ENCODE measurements around the gene GUF1. TPM values are rescaled to one million over a fixed set of nuclear protein-coding genes. Genes with fewer than 3 reads are reported as not detected.
"Not testable (repeated sequence)": the region's sequence is repeated elsewhere in the genome, so short reads cannot be mapped to it uniquely, and the experiment has no call there.

Gene GUF1
- total and polyA plus RNA-seq, 8 donors = 17.3 to 37.6 (median 30.4) TPM

DNA sequence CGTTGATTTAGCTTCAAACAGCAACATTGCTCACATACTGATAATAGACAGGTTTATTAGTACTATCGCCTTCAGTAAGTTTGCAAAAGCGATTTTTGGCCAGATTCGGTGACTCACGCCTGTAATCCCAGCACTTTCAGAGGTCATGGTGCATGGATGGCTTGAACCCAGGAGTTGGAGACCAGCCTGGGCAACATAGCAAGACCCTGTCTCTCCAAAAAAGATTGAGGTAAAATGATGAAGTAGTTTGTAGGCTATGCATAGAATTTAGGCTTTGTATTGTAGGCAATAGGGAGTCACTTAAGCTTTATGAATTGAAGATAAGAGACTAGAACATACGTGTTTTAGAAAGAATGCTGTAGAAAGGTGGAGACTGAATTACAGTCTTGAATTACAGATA is 49.3 kb downstream of the GUF1 start:
- DNase-seq (no peak), ATAC-seq (no peak)
- Histone ChIP-seq H3K9me3 (no peaks in the 10 kb centered on the region), H3K36me3 (no peaks in the 10 kb centered on the region), H3K4me3 (no peak overlapping the region), H3K27ac (no peak overlapping the region), H3K27me3 (no peaks in the 10 kb centered on the region), H3K4me1 (peaks cover 0 to 19% of the 10 kb centered on the region in 2 donors)
- intact Hi-C loops (cut with DNase I) = no loop called here
- TF ChIP-seq, protein P1, sequence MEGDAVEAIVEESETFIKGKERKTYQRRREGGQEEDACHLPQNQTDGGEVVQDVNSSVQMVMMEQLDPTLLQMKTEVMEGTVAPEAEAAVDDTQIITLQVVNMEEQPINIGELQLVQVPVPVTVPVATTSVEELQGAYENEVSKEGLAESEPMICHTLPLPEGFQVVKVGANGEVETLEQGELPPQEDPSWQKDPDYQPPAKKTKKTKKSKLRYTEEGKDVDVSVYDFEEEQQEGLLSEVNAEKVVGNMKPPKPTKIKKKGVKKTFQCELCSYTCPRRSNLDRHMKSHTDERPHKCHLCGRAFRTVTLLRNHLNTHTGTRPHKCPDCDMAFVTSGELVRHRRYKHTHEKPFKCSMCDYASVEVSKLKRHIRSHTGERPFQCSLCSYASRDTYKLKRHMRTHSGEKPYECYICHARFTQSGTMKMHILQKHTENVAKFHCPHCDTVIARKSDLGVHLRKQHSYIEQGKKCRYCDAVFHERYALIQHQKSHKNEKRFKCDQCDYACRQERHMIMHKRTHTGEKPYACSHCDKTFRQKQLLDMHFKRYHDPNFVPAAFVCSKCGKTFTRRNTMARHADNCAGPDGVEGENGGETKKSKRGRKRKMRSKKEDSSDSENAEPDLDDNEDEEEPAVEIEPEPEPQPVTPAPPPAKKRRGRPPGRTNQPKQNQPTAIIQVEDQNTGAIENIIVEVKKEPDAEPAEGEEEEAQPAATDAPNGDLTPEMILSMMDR (IDR thresholded peaks at IDR 0.05) = no peak

DNA sequence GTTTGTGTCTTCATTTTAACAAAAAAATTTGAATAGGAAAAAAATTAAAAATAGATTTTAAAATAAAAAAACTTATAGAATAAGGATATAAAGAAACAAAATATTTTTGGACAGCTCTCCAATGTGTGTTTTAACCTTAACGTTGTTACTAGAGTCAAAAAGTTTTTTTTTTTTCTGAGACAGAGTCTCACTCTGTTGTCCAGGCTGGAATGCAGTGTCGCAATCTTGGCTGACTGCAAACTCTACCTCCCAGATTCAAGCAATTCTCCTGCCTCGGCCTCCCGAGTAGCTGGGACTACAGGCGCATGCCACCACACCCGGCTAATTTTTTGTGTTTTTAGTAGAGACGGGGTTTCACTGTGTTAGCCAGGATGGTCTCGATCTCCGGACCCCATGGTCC is 50.5 kb downstream of the GUF1 start:
- DNase-seq; H3K9me3 ChIP-seq; ATAC-seq; intact Hi-C loops (cut with DNase I); H3K36me3 ChIP-seq; H3K27ac ChIP-seq; H3K4me3 ChIP-seq; H3K27me3 ChIP-seq: not testable (repeated sequence)
- H3K4me1 ChIP-seq = peaks cover 0 to 19% of the 10 kb centered on the region in 2 donors

DNA sequence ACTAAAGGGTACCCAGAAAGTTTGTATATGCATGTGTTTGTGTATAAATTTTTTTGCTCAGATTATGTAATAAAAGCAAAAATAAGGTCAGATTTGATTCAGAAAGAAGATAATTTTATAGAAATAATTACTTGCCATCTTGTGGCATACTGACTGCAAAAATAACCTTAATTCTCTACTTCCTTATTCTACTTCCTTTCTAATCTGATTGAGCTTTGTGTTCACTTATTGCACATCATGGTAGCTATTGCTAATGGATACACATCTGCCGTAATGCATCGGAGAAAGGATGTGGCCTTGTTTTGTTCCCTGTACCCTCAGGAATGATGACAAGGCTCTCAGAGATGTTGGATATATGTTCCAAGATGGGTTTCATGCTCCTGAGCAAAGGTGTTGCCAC is 58.7 kb downstream of the GUF1 start:
- no peak for DNase-seq
- no peaks in the 10 kb centered on the region for H3K4me1 ChIP-seq
- TF ChIP-seq, protein P1 (IDR thresholded peaks at IDR 0.05) = no peak
- H3K36me3 ChIP-seq = no peaks in the 10 kb centered on the region
- intact Hi-C loops (cut with DNase I) = no loop called here
- H3K9me3 ChIP-seq = no peaks in the 10 kb centered on the region
- ATAC-seq = no peak
- no peak overlapping the region for H3K4me3 ChIP-seq
- H3K27me3 ChIP-seq = no peaks in the 10 kb centered on the region
- H3K27ac ChIP-seq = no peak overlapping the region

DNA sequence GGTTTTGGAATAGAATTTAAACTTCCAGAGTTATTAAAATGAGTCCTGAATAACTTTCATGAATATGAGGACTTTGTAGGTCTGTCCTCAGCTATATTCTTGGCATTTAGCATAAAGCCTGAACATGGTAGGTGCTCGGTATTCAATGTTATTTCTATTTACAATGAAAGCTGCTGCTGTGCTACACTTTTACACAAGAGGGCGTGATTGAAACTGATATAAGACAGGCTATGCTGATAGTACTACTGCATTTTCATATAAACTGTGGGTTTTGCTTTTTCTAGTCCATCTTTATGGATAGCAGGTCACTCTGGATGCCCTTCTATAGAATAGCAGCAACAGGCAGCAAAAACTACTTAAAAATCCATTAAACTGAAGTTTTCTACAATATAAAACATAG is 60.4 kb downstream of the GUF1 start:
- H3K4me3 ChIP-seq = no peak overlapping the region
- H3K4me1 ChIP-seq = no peaks in the 10 kb centered on the region
- no peak overlapping the region for H3K27ac ChIP-seq
- peak; percentile 16 for ATAC-seq
- H3K27me3 ChIP-seq = no peaks in the 10 kb centered on the region
- intact Hi-C loops (cut with DNase I) = no loop called here
- no peak for DNase-seq
- no peaks in the 10 kb centered on the region for H3K9me3 ChIP-seq
- TF ChIP-seq, protein P1 (IDR thresholded peaks at IDR 0.05) = no peak
- H3K36me3 ChIP-seq = no peaks in the 10 kb centered on the region

DNA sequence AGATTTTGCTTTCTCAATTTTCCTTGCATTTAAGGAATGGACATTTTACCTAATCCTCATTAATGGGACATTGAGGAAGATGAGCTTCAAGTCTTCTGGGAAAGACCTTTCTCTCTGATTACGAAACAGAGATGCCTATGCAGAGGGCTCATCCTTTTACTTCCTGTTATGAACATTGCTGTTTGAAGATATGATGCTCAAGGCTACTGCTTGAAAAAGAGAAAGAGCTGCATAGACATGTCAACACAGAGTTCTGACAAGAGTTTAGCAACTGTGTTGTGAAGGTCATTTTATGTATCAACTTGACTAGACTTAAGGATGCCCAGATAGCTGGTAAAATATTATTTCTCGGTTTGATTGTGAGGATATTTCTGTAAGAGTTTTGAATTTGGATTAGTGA is 62.0 kb downstream of the GUF1 start:
- TF ChIP-seq, protein P1 (IDR thresholded peaks at IDR 0.05) = no peak
- H3K36me3 ChIP-seq = no peaks in the 10 kb centered on the region
- ATAC-seq (no peak), DNase-seq (no peak)
- no peak overlapping the region for H3K27ac ChIP-seq
- H3K4me3 ChIP-seq = no peak overlapping the region
- intact Hi-C loops (cut with DNase I) = no loop called here
- H3K9me3 ChIP-seq = no peaks in the 10 kb centered on the region
- no peaks in the 10 kb centered on the region for H3K27me3 ChIP-seq
- H3K4me1 ChIP-seq = no peaks in the 10 kb centered on the region

Other genes starting within 250 kb of the GUF1 start
- gene KCTD8, start 229.6 kb upstream of the GUF1 start, total RNA-seq = under 1 TPM in 1 of 2 donors, not detected in 1; 0.20 TPM
- gene KCTD8, start 229.6 kb upstream of the GUF1 start, polyA plus RNA-seq (ENCODE audit: insufficient read length in 6 of 6) = under 1 TPM in 5 of 6 donors, not detected in 1; 0.08 to 0.23 (median 0.18) TPM
- gene YIPF7, start 26.8 kb upstream of the GUF1 start, total RNA-seq = not detected
- under 1 TPM in 5 of 6 donors, not detected in 1; 0.20 to 0.48 (median 0.33) TPM for gene YIPF7, start 26.8 kb upstream of the GUF1 start, polyA plus RNA-seq (ENCODE audit: insufficient read length in 6 of 6)
- gene GNPDA2, start 48.1 kb downstream of the GUF1 start, total RNA-seq = 10 to 100 TPM; 12.1 to 13.6 TPM
- gene GNPDA2, start 48.1 kb downstream of the GUF1 start, polyA plus RNA-seq (ENCODE audit: insufficient read length in 6 of 6) = 10 to 100 TPM; 27.1 to 34.9 (median 30.3) TPM